ENCODE results near the gene SLC6A6.
A peak's percentile ranks its signal among the peaks of the same experiment; 100 is the strongest.
"Not testable (repeated sequence)": the region's sequence is repeated elsewhere in the genome, so short reads cannot be mapped to it uniquely, and the experiment has no call there.

The SLC6A6 gene

DNA sequence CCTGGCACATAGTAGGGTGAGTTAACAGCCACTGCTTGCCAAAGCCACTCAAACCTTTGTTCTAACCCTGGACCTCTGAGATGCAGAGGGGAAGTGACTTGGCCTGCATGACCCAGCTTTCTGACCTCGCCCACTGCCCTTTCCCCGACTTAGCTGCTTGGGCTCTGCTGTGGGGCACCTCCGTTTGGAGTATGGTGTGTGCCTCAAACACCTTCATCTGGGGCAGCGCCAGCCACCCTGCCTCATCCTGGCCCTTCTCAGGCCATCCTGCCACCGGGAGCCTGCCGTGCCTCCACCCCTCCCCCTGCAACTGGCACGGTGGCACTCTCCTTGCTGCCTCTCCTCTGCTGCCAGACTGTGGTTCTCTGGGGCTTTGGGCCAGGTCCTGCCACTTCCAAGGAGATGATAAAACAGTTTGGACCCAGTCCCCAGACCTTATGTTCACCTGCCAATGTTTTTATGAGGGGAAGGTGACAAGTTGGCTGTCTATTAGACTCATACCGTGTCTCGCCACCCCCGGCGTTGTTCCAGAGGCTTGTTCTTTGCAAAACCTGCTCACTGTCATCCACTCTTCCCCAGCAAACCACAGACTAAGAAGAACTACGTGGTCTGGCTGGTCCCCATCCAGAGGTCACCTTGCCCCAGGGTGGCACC lies 32.2 kb downstream of the SLC6A6 start:
- Histone ChIP-seq H4K20me1 (ENCODE audit: insufficient read depth, low read length) (peaks cover 23% of the 10 kb centered on the region), H3K79me2 (ENCODE audit: insufficient read depth, low read length) (peaks cover 21% of the 10 kb centered on the region; the same call in 1 of the 2 replicates), H3K27me3 (ENCODE audit: insufficient read depth, low read length, poor library complexity) (no peaks in the 10 kb centered on the region), H2AFZ (ENCODE audit: low read depth, low read length) (no peak overlapping the region), H3K9ac (ENCODE audit: low read depth, low read length) (no peak overlapping the region), H3K4me2 (ENCODE audit: insufficient read depth, low read length) (no peak overlapping the region), H3K27ac (ENCODE audit: low read length) (0 out of 2 replicates have a peak overlapping the region, but pooled peaks have one; percentile 43), H3K4me1 (ENCODE audit: insufficient read depth, low read length) (peaks cover 33% of the 10 kb centered on the region), H3K4me3 (ENCODE audit: low read depth in 1 of 2, low read length in 2 of 2) (no peak overlapping the region), H3K9me3 (ENCODE audit: insufficient read depth, low read length, severe bottlenecking) (no peaks in the 10 kb centered on the region), H3K36me3 (ENCODE audit: insufficient read depth, low read length) (0 out of 2 replicates have a peak, but pooled peaks cover 5% of the 10 kb centered on the region)
- TF ChIP-seq, protein P1, sequence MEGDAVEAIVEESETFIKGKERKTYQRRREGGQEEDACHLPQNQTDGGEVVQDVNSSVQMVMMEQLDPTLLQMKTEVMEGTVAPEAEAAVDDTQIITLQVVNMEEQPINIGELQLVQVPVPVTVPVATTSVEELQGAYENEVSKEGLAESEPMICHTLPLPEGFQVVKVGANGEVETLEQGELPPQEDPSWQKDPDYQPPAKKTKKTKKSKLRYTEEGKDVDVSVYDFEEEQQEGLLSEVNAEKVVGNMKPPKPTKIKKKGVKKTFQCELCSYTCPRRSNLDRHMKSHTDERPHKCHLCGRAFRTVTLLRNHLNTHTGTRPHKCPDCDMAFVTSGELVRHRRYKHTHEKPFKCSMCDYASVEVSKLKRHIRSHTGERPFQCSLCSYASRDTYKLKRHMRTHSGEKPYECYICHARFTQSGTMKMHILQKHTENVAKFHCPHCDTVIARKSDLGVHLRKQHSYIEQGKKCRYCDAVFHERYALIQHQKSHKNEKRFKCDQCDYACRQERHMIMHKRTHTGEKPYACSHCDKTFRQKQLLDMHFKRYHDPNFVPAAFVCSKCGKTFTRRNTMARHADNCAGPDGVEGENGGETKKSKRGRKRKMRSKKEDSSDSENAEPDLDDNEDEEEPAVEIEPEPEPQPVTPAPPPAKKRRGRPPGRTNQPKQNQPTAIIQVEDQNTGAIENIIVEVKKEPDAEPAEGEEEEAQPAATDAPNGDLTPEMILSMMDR (IDR thresholded peaks at IDR 0.05; ENCODE audit: borderline replicate concordance, extremely low read depth, low read length, poor library complexity, severe bottlenecking), result no peak
- no peak for TF ChIP-seq EZH2 (IDR thresholded peaks at IDR 0.05; ENCODE audit: borderline replicate concordance, low read depth, low read length, severe bottlenecking)
- no peak for DNase-seq
- no peak for ATAC-seq (ENCODE audit: insufficient read depth, low read depth)

DNA sequence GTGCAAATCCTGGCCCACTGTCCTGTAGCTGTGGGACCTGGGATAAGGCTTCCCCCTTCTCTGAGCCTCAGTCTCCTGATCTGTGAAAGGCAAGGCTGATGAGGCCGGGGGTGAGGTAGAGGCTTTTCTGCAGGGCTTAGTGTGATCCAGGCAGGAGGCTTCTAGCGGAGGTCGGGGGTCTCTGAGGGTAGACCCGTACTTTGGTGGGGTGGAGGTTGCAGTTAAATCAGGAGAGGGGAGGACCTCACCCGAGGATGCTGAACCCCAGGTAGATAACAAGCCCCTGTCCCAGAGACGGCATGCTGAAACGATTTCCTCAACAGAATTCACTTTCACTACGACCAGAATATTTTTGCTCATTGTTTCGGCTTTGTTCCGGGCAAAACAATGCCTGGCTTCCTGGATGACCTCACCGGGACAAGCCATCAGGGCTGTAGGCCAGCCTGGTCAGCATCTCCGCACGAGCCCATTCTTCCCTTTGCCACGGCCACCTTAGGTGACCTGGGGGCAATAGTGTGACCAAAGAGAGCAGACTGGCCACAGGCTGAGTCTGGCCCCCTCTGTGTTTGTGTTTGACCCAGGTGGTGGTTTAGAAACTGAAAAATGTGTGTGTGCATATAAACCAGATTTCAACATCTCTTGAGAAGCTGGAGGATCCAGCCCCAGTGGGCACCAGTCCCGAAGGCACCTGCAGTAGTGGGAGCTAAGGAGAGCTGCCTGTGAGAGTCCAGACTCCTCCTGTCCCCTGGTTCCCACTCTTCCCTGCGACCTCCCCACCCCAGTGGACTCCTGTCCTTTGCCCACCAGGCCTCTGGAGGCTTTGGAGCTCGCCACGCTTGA lies 33.0 kb downstream of the SLC6A6 start:
- H3K36me3 ChIP-seq (ENCODE audit: insufficient read depth, low read length), result 0 out of 2 replicates have a peak, but pooled peaks cover 5% of the 10 kb centered on the region
- no peaks in the 10 kb centered on the region for H3K27me3 ChIP-seq (ENCODE audit: insufficient read depth, low read length, poor library complexity)
- H3K4me2 ChIP-seq (ENCODE audit: insufficient read depth, low read length), result no peak overlapping the region
- H3K27ac ChIP-seq (ENCODE audit: low read length), result no peak overlapping the region
- H3K9ac ChIP-seq (ENCODE audit: low read depth, low read length), result no peak overlapping the region
- H2AFZ ChIP-seq (ENCODE audit: low read depth, low read length), result no peak overlapping the region
- H3K4me1 ChIP-seq (ENCODE audit: insufficient read depth, low read length), result peaks cover 29% of the 10 kb centered on the region
- ATAC-seq (ENCODE audit: insufficient read depth, low read depth), result no peak
- H4K20me1 ChIP-seq (ENCODE audit: insufficient read depth, low read length), result peaks cover 30% of the 10 kb centered on the region
- H3K9me3 ChIP-seq (ENCODE audit: insufficient read depth, low read length, severe bottlenecking), result no peaks in the 10 kb centered on the region
- H3K4me3 ChIP-seq (ENCODE audit: low read depth in 1 of 2, low read length in 2 of 2), result no peak overlapping the region
- no peak for DNase-seq
- H3K79me2 ChIP-seq (ENCODE audit: insufficient read depth, low read length), result peaks cover 25% of the 10 kb centered on the region; the same call in 1 of the 2 replicates
- TF ChIP-seq, protein P1 (IDR thresholded peaks at IDR 0.05; ENCODE audit: borderline replicate concordance, extremely low read depth, low read length, poor library complexity, severe bottlenecking), result no peak
- TF ChIP-seq EZH2 (IDR thresholded peaks at IDR 0.05; ENCODE audit: borderline replicate concordance, low read depth, low read length, severe bottlenecking), result no peak

DNA sequence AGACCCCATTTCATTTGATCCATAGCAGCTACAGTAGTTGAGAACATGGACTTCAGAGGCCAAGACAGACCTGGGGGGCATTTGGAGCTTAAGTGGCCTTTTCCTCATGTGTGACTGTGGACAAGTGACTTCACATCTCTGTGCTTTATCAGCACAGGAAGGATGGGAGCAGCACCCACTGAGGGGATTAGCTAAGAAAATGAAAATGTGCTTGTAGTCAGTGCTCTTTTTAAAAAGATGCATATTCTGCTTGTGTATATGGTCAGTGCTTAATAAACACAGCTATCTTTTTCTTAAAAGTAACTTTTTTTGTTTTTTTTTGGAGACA lies 34.5 kb downstream of the SLC6A6 start:
- H3K27me3 ChIP-seq (ENCODE audit: insufficient read depth, low read length, poor library complexity), result no peaks in the 10 kb centered on the region
- H4K20me1 ChIP-seq (ENCODE audit: insufficient read depth, low read length), result peaks cover 30% of the 10 kb centered on the region
- ATAC-seq (ENCODE audit: insufficient read depth, low read depth), result no peak
- H3K9me3 ChIP-seq (ENCODE audit: insufficient read depth, low read length, severe bottlenecking), result no peaks in the 10 kb centered on the region
- TF ChIP-seq, protein P1 (IDR thresholded peaks at IDR 0.05; ENCODE audit: borderline replicate concordance, extremely low read depth, low read length, poor library complexity, severe bottlenecking), result no peak
- H3K4me3 ChIP-seq (ENCODE audit: low read depth in 1 of 2, low read length in 2 of 2), result no peak overlapping the region
- H3K27ac ChIP-seq (ENCODE audit: low read length), result no peak overlapping the region
- H3K9ac ChIP-seq (ENCODE audit: low read depth, low read length), result no peak overlapping the region
- peaks cover 13% of the 10 kb centered on the region for H3K4me1 ChIP-seq (ENCODE audit: insufficient read depth, low read length)
- H3K4me2 ChIP-seq (ENCODE audit: insufficient read depth, low read length), result no peak overlapping the region
- H2AFZ ChIP-seq (ENCODE audit: low read depth, low read length), result no peak overlapping the region
- 0 out of 2 replicates have a peak, but pooled peaks cover 5% of the 10 kb centered on the region for H3K36me3 ChIP-seq (ENCODE audit: insufficient read depth, low read length)
- H3K79me2 ChIP-seq (ENCODE audit: insufficient read depth, low read length), result peaks cover 24% of the 10 kb centered on the region; the same call in 1 of the 2 replicates
- DNase-seq, result no peak

DNA sequence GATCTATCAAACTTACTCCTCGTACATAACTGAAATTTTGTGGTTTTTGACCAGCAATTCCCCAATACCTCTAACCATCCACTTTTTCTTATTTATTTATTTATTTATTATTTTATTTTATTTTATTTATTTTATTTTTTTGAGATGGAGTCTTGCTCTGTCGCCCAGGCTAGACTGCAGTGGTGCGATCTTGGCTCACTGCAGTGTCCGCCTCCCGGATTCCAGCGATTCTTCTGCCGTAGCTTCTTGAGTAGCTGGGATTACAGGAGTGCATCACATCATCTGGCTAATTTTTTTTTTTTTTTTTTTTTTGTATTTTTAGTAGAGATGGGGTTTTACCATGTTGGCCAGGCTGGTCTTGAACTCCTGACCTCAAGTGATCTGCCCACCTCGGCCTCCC lies 35.3 kb downstream of the SLC6A6 start:
- not testable (repeated sequence) for ATAC-seq (ENCODE audit: insufficient read depth, low read depth); H3K36me3 ChIP-seq (ENCODE audit: insufficient read depth, low read length); DNase-seq; H3K4me1 ChIP-seq (ENCODE audit: insufficient read depth, low read length); H3K27ac ChIP-seq (ENCODE audit: low read length); H3K4me2 ChIP-seq (ENCODE audit: insufficient read depth, low read length); H3K27me3 ChIP-seq (ENCODE audit: insufficient read depth, low read length, poor library complexity); H3K9me3 ChIP-seq (ENCODE audit: insufficient read depth, low read length, severe bottlenecking); H3K4me3 ChIP-seq (ENCODE audit: low read depth in 1 of 2, low read length in 2 of 2); H3K9ac ChIP-seq (ENCODE audit: low read depth, low read length); H2AFZ ChIP-seq (ENCODE audit: low read depth, low read length)
- Histone ChIP-seq H4K20me1 (ENCODE audit: insufficient read depth, low read length) (peaks cover 31% of the 10 kb centered on the region), H3K79me2 (ENCODE audit: insufficient read depth, low read length) (peaks cover 24% of the 10 kb centered on the region; the same call in 1 of the 2 replicates)
